Liver (tissue), 9 donors: Measurements from ENCODE around the gene SLC6A7. TPM values are rescaled to one million over a fixed set of nuclear protein-coding genes. Genes with fewer than 3 reads are reported as not detected.

Experiments
- DNase-seq: peaks from one replicate; pipeline ENCODE4 v3.0.0-alpha.2; 2017; ENCODE audit warnings: low spot score
- H3K27ac ChIP-seq, 2 donors: one replicate each; pipeline ENCODE4 v1.7.0; 2013; ENCODE audit warnings: inconsistent platforms in 2 of 2, low read length in 2 of 2, control low read depth in 1 of 2, low read depth in 1 of 2, mild to moderate bottlenecking in 1 of 2
- H3K27me3 ChIP-seq, 4 donors: one replicate each; pipeline versions ENCODE4 v1.6.1 to v1.7.0; 2013; ENCODE audit warnings: low read length in 3 of 4, inconsistent platforms in 1 of 4, mild to moderate bottlenecking in 1 of 4, moderate library complexity in 1 of 4; ENCODE audit not compliant: control insufficient read depth in 4 of 4, insufficient read depth in 4 of 4
- H3K36me3 ChIP-seq, 4 donors: one replicate each; pipeline versions ENCODE4 v1.6.1 to v1.7.0; 2013; ENCODE audit warnings: low read length in 3 of 4, mild to moderate bottlenecking in 3 of 4, low read depth in 1 of 4, moderate library complexity in 1 of 4; ENCODE audit not compliant: control insufficient read depth in 4 of 4, insufficient read depth in 3 of 4
- H3K4me1 ChIP-seq, 4 donors: one replicate each; pipeline versions ENCODE4 v1.6.1 to v1.7.0; 2013; ENCODE audit warnings: low read length in 3 of 4, mild to moderate bottlenecking in 3 of 4, moderate library complexity in 1 of 4; ENCODE audit not compliant: control insufficient read depth in 4 of 4, insufficient read depth in 4 of 4
- H3K4me3 ChIP-seq, 3 donors: one replicate each; pipeline versions ENCODE4 v1.6.1 to v1.7.0; 2013; ENCODE audit warnings: low read length in 3 of 3, control low read depth in 1 of 3, low read depth in 1 of 3, mild to moderate bottlenecking in 1 of 3
- H3K9ac ChIP-seq, 2 donors: one replicate each; pipeline ENCODE4 v1.7.0; 2013; ENCODE audit warnings: low read length in 2 of 2, mild to moderate bottlenecking in 2 of 2, moderate library complexity in 2 of 2, control low read depth in 1 of 2, low read depth in 1 of 2
- H3K9me3 ChIP-seq, 4 donors: one replicate each; pipeline versions ENCODE4 v1.6.1 to v1.7.0; 2013; ENCODE audit warnings: low read length in 3 of 4; ENCODE audit not compliant: control insufficient read depth in 4 of 4
- CTCF ChIP-seq: fragments of 150-350 bp; IDR thresholded peaks from 2 replicates; pipeline ENCODE4 v1.5.1; 2017; ENCODE audit warnings: improper control_type of control experiment, low read depth, low read length; ENCODE audit not compliant: missing input control
- EGR1 ChIP-seq, 2 donors: IDR thresholded peaks; 2 replicates each; pipeline ENCODE4 v1.6.1; 2016 to 2018; ENCODE audit warnings: antibody characterized with exemption in 2 of 2, low read depth in 2 of 2
- FOXA1 ChIP-seq: IDR thresholded peaks from 2 replicates; pipeline ENCODE4 v1.6.1; 2016; ENCODE audit warnings: antibody characterized with exemption
- FOXA2 ChIP-seq: IDR thresholded peaks from 2 replicates; pipeline ENCODE4 v1.6.1; 2016; ENCODE audit warnings: antibody characterized with exemption
- GABPA ChIP-seq, 2 donors: IDR thresholded peaks in 1 of 2; conservative IDR thresholded peaks in 1 of 2; 2 replicates each; pipeline ENCODE4 v1.6.1; 2016; ENCODE audit warnings: antibody characterized with exemption in 2 of 2, mild to moderate bottlenecking in 1 of 2, moderate library complexity in 1 of 2
- HNF4A ChIP-seq, 2 donors: conservative IDR thresholded peaks; 2 replicates each; pipeline ENCODE4 v1.6.1; 2016; ENCODE audit warnings: antibody characterized with exemption in 2 of 2, mild to moderate bottlenecking in 2 of 2
- HNF4G ChIP-seq: IDR thresholded peaks from 2 replicates; pipeline ENCODE4 v1.6.1; 2016; ENCODE audit warnings: antibody characterized with exemption
- JUND ChIP-seq, 2 donors: IDR thresholded peaks; 2 replicates each; pipeline ENCODE4 v1.6.1; 2016; ENCODE audit warnings: antibody characterized with exemption in 2 of 2
- MAX ChIP-seq: IDR thresholded peaks from 2 replicates; pipeline ENCODE4 v1.6.1; 2016; ENCODE audit warnings: antibody characterized with exemption
- NR2F2 ChIP-seq: IDR thresholded peaks from 2 replicates; pipeline ENCODE4 v1.6.1; 2016; ENCODE audit warnings: antibody characterized with exemption
- RAD21 ChIP-seq, 2 donors: IDR thresholded peaks; 2 replicates each; pipeline ENCODE4 v1.6.1; 2016; ENCODE audit warnings: antibody characterized with exemption in 2 of 2, mild to moderate bottlenecking in 2 of 2
- REST ChIP-seq: IDR thresholded peaks from 2 replicates; pipeline ENCODE4 v1.6.1; 2016; ENCODE audit warnings: antibody characterized with exemption, mild to moderate bottlenecking
- RXRA ChIP-seq, 2 donors: IDR thresholded peaks; 2 replicates each; pipeline ENCODE4 v1.6.1; 2017 to 2018; ENCODE audit warnings: antibody characterized with exemption in 2 of 2, mild to moderate bottlenecking in 1 of 2
- SP1 ChIP-seq: IDR thresholded peaks from 2 replicates; pipeline ENCODE4 v1.6.1; 2018; ENCODE audit warnings: antibody characterized with exemption, mild to moderate bottlenecking
- YY1 ChIP-seq: IDR thresholded peaks from 2 replicates; pipeline ENCODE4 v1.6.1; 2016; ENCODE audit warnings: antibody characterized with exemption, mild to moderate bottlenecking
- WGBS: extraction: QIAGEN DNeasy Blood & Tissue Kit; methylation state at CpG from one replicate; pipeline ENCODE4 v1.1.7; 2013; 5-methylcytosine and 5-hydroxymethylcytosine counted together
- polyA plus RNA-seq, 2 donors: library from polyadenylated mRNA; stranded (reverse) in 1 of 2; unstranded in 1 of 2; fragments of 200-250 nt in 1 of 2; fragments of >200 nt in 1 of 2; fragmentation: Nextera tagmentation in 1 of 2; extraction: Ambion mirVana in 1 of 2; gene quantifications; one replicate each; pipeline versions ENCODE4 v1.2.1 to v1.2.3, GENCODE V29; 2013 to 2015
- total RNA-seq, 2 donors: library from RNA; depleted of rRNA; stranded (reverse); fragments of >200 nt; gene quantifications; one replicate each; pipeline ENCODE4 v1.2.3, GENCODE V29; 2014
- donor health status: healthy.
- donor health status: healthy.
- donor health status: healthy.
- donor health status: healthy.
- donor health status: healthy.

The SLC6A7 gene
- total and polyA plus RNA-seq, 4 donors: not detected

- H3K4me1 ChIP-seq: peaks cover 25 to 56% (median 42%) of the 10 kb centered on the region in 4 donors
- no peak for DNase-seq
- peak overlapping the region; percentile 67 to 94 for H3K27ac ChIP-seq
- peak in 1 of 2 donors; percentile 4 for TF ChIP-seq JUND (IDR thresholded peaks at IDR 0.05)
- TF ChIP-seq FOXA1: no peak
- peak; percentile 54 for TF ChIP-seq NR2F2
- H3K9ac ChIP-seq: no peak overlapping the region
- H3K9me3 ChIP-seq: no peaks in the 10 kb centered on the region
- no peak overlapping the region for H3K4me3 ChIP-seq
- WGBS: 71% methylated on average over 9 of the region's 9 CpGs
- no peaks in the 10 kb centered on the region for H3K36me3 ChIP-seq
- no peaks in the 10 kb centered on the region for H3K27me3 ChIP-seq
Measured at GRCh38 chr5:150141544-150142184, 48.2 kb upstream of the SLC6A7 start.

- Histone ChIP-seq H3K36me3 (no peaks in the 10 kb centered on the region), H3K4me3 (no peak overlapping the region), H3K9ac (no peak overlapping the region), H3K9me3 (no peaks in the 10 kb centered on the region), H3K4me1 (peaks cover 20 to 49% (median 36%) of the 10 kb centered on the region in 4 donors), H3K27me3 (no peaks in the 10 kb centered on the region), H3K27ac (peak overlapping the region; percentile 76 to 94)
- 70% methylated on average over 14 of the region's 14 CpGs for WGBS
- no peak for DNase-seq
- TF ChIP-seq CTCF: no peak
- no peak for TF ChIP-seq YY1
- no peak for TF ChIP-seq FOXA2
- no peak for TF ChIP-seq EGR1 (IDR thresholded peaks at IDR 0.05; ENCODE audit: low read depth in 2 of 2)
- no peak for TF ChIP-seq FOXA1
- TF ChIP-seq RAD21 (IDR thresholded peaks at IDR 0.05): no peak
- peak; percentile 87 to 88 for TF ChIP-seq HNF4A (conservative IDR thresholded peaks at IDR 0.05)
- TF ChIP-seq GABPA (IDR thresholded peaks at IDR 0.05 in 1 of 2, conservative IDR thresholded peaks at IDR 0.05 in 1 of 2): no peak
- peak; percentile 64 for TF ChIP-seq MAX
- peak; percentile 38 for TF ChIP-seq HNF4G
- TF ChIP-seq SP1: peak; percentile 53
- TF ChIP-seq REST: no peak
- peak; percentile 49 to 78 for TF ChIP-seq RXRA (IDR thresholded peaks at IDR 0.05)
- TF ChIP-seq NR2F2: peak; percentile 23
Measured at GRCh38 chr5:150142185-150142958, 47.5 kb upstream of the SLC6A7 start.
